Stomach (tissue), 9 donors: ENCODE measurements around the gene TCOF1. TPM values are rescaled to one million over a fixed set of nuclear protein-coding genes. Genes with fewer than 3 reads are reported as not detected.

Source experiments
- DNase-seq, 2 donors: peaks; one replicate each; pipeline versions ENCODE4 v3.0.0 to v3.0.0-alpha.2; 2013 to 2019
- H3K27ac ChIP-seq, 5 donors: fragments of 200-600 bp in 4 of 5; sonication (generic) in 4 of 5; one replicate each; pipeline ENCODE4 v1.5.1; 2013 to 2019; ENCODE audit warnings: mild to moderate bottlenecking in 1 of 5, moderate library complexity in 1 of 5
- H3K27me3 ChIP-seq, 3 donors: fragments of 200-600 bp; sonication (generic); one replicate each; pipeline ENCODE4 v1.5.1; 2017 to 2019; ENCODE audit warnings: mixed run types in 1 of 3
- H3K36me3 ChIP-seq, 4 donors: fragments of 200-600 bp; sonication (generic); 1 replicate in 3 of 4; 2 replicates in 1 of 4; pipeline ENCODE4 v1.5.1; 2016 to 2019
- H3K4me1 ChIP-seq, 4 donors: fragments of 200-600 bp; sonication (generic); one replicate each; pipeline ENCODE4 v1.5.1; 2016 to 2019
- H3K4me3 ChIP-seq, 4 donors: fragments of 200-600 bp; sonication (generic) in 3 of 4; one replicate each; pipeline ENCODE4 v1.5.1; 2016 to 2019; ENCODE audit warnings: mild to moderate bottlenecking in 1 of 4
- H3K9me3 ChIP-seq, 4 donors: fragments of 200-600 bp; sonication (generic); one replicate each; pipeline ENCODE4 v1.5.1; 2016 to 2019
- CTCF ChIP-seq, 7 experiments: fragments of 450-650 bp in 4 of 7; fragments of 200-600 bp in 3 of 7; sonication (generic) in 3 of 7; IDR thresholded peaks; one replicate each; pipeline ENCODE4 v1.5.1; 2016 to 2019; ENCODE audit warnings: antibody characterized with exemption in 7 of 7, control low read depth in 2 of 7, mild to moderate bottlenecking in 1 of 7
- EP300 ChIP-seq: sonication (generic); formaldehyde crosslinking; IDR thresholded peaks from one replicate; pipeline ENCODE4 v1.6.1; 2017; ENCODE audit warnings: antibody characterized with exemption
- POLR2A ChIP-seq, 4 donors: fragments of 450-650 bp; IDR thresholded peaks; one replicate each; pipeline ENCODE4 v1.6.1; 2016; ENCODE audit warnings: antibody characterized with exemption in 4 of 4, control low read depth in 2 of 4, mild to moderate bottlenecking in 1 of 4, moderate library complexity in 1 of 4
- POLR2AphosphoS5 ChIP-seq, 3 donors: sonication (generic); formaldehyde crosslinking; IDR thresholded peaks; one replicate each; pipeline ENCODE4 v1.6.1; 2016; ENCODE audit warnings: antibody characterized with exemption in 3 of 3
- WGBS, 5 donors: extraction: QIAGEN DNeasy Blood & Tissue Kit in 3 of 5; methylation state at CpG; one replicate each; pipeline versions ENCODE4 v1.1.5 to v1.1.7; 2013 to 2018; 5-methylcytosine and 5-hydroxymethylcytosine counted together
- intact Hi-C: fragments of 100-400 bp; cut with DNase I; formaldehyde crosslinking; loops from one replicate; pipeline ENCODE4 v1.15.1; 2023; ENCODE audit warnings: low total_unique reads
- polyA plus RNA-seq, 3 donors: library from polyadenylated mRNA; stranded (reverse); fragments of 200-250 nt; gene quantifications; one replicate each; pipeline ENCODE4 v1.2.3, GENCODE V29; 2013
- total RNA-seq, 5 donors: library from RNA; depleted of rRNA; stranded (reverse); fragments of >200 nt; gene quantifications; one replicate each; pipeline versions ENCODE4 v1.1.0 to v1.2.3, GENCODE V29; 2014 to 2016
- donor health status: healthy with polysubstance abuse.
- donor health status: Bipolar disorder and iron deficiency.
- donor health status: healthy.

The TCOF1 gene
- total and polyA plus RNA-seq, 8 donors = 11.7 to 74.1 (median 27.0) TPM

GRCh38 chr5:150404941-150405816 is 47.7 kb downstream of the TCOF1 start:
- H3K27ac ChIP-seq = no peak overlapping the region
- DNase-seq = no peak
- no peaks in the 10 kb centered on the region for H3K9me3 ChIP-seq
- H3K4me1 ChIP-seq = peaks cover 3 to 31% (median 15%) of the 10 kb centered on the region in 4 donors
- no peak overlapping the region for H3K4me3 ChIP-seq
- H3K36me3 ChIP-seq = peaks cover 53 to 89% (median 69%) of the 10 kb centered on the region in 4 donors
- no peaks in the 10 kb centered on the region for H3K27me3 ChIP-seq
- intact Hi-C loops = no loop called here
- TF ChIP-seq EP300 = no peak
- no peak for TF ChIP-seq POLR2AphosphoS5 (IDR thresholded peaks at IDR 0.05)
- no peak for TF ChIP-seq CTCF (IDR thresholded peaks at IDR 0.05)
- TF ChIP-seq POLR2A (IDR thresholded peaks at IDR 0.05) = no peak
- 58 to 90% (median 87%) methylated on average over 7 to 9 of the region's 9 CpGs for WGBS, 5 donors

- H3K27ac ChIP-seq = no peak overlapping the region
- intact Hi-C loops = no loop called here
- 82 to 94% (median 91%) methylated on average over 4 of the region's 4 CpGs for WGBS, 5 donors
Measured at GRCh38 chr5:150406103-150406722, 48.7 kb downstream of the TCOF1 start.

GRCh38 chr5:150406723-150407095 is 49.2 kb downstream of the TCOF1 start:
- DNase-seq = no peak
- Histone ChIP-seq H3K36me3 (peaks cover 38 to 74% (median 53%) of the 10 kb centered on the region in 4 donors), H3K9me3 (no peaks in the 10 kb centered on the region), H3K4me3 (peak overlapping the region in 1 of 4 donors; percentile 57), H3K4me1 (peaks cover 10 to 38% (median 30%) of the 10 kb centered on the region in 4 donors), H3K27ac (no peak overlapping the region), H3K27me3 (no peaks in the 10 kb centered on the region)
- intact Hi-C loops = no loop called here
- TF ChIP-seq CTCF (IDR thresholded peaks at IDR 0.05) = no peak
- TF ChIP-seq POLR2A (IDR thresholded peaks at IDR 0.05) = no peak
- TF ChIP-seq POLR2AphosphoS5 (IDR thresholded peaks at IDR 0.05) = no peak
- TF ChIP-seq EP300 = no peak
- 70 to 82% (median 75%) methylated on average over 10 of the region's 10 CpGs for WGBS, 5 donors

More at GRCh38 chr5:150406103-150406722, 48.7 kb downstream of the TCOF1 start:
- no peak for DNase-seq
- TF ChIP-seq POLR2A (IDR thresholded peaks at IDR 0.05) (no peak), POLR2AphosphoS5 (IDR thresholded peaks at IDR 0.05) (no peak), EP300 (no peak), CTCF (IDR thresholded peaks at IDR 0.05) (no peak)
- H3K4me1 ChIP-seq = peaks cover 10 to 37% (median 25%) of the 10 kb centered on the region in 4 donors
- no peaks in the 10 kb centered on the region for H3K9me3 ChIP-seq
- no peaks in the 10 kb centered on the region for H3K27me3 ChIP-seq
- H3K4me3 ChIP-seq = no peak overlapping the region
- H3K36me3 ChIP-seq = peaks cover 42 to 79% (median 58%) of the 10 kb centered on the region in 4 donors

- intact Hi-C loops = no loop called here
- TF ChIP-seq EP300 = no peak
- TF ChIP-seq POLR2AphosphoS5 (IDR thresholded peaks at IDR 0.05) = no peak
- no peak for TF ChIP-seq CTCF (IDR thresholded peaks at IDR 0.05)
- TF ChIP-seq POLR2A (IDR thresholded peaks at IDR 0.05) = no peak
- peak overlapping the region in 2 of 5 donors; percentile 2 to 96 for H3K27ac ChIP-seq
- H3K4me3 ChIP-seq = peak overlapping the region in 1 of 4 donors; percentile 57
- WGBS, 5 donors = 68 to 82% (median 80%) methylated on average over 13 of the region's 13 CpGs
- DNase-seq = no peak
- H3K4me1 ChIP-seq = peaks cover 10 to 43% (median 32%) of the 10 kb centered on the region in 4 donors
- H3K36me3 ChIP-seq = peaks cover 34 to 69% (median 48%) of the 10 kb centered on the region in 4 donors
- H3K27me3 ChIP-seq = no peaks in the 10 kb centered on the region
- no peaks in the 10 kb centered on the region for H3K9me3 ChIP-seq
Measured at GRCh38 chr5:150407096-150407720, 49.7 kb downstream of the TCOF1 start.
